ENCODE data around the gene RIC1. TPM values are rescaled to one million over a fixed set of nuclear protein-coding genes. Genes with fewer than 3 reads are reported as not detected.

RIC1 gene
- total RNA-seq, 4 donors from 2014 or later = 15.4 to 37.2 (median 27.6) TPM

DNA sequence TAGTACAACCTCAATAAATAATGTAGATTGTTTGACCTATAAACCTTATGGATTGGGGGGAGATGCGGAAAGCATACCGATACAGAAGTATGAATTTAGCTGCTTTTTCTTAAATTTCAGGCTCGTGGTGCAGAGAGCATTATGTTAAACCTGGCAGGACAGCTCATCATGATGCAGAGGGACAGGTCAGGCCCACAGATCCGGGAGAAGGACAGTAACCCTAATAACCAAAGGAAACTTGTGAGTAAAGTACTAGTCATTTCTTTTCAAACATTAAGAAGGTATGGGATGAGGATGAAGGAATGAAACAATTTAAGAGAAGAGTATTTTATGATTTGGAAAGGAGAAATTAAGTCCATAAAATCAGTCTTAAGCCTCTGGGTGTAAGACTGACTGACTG lies 133.5 kb downstream of the RIC1 start:
- 83 to 88% methylated on average over 4 of the region's 4 CpGs for WGBS, 2 donors
- DNase-seq = no peak
- intact Hi-C loops (cut with DNase I) = no loop called here
- TF ChIP-seq, protein P1, sequence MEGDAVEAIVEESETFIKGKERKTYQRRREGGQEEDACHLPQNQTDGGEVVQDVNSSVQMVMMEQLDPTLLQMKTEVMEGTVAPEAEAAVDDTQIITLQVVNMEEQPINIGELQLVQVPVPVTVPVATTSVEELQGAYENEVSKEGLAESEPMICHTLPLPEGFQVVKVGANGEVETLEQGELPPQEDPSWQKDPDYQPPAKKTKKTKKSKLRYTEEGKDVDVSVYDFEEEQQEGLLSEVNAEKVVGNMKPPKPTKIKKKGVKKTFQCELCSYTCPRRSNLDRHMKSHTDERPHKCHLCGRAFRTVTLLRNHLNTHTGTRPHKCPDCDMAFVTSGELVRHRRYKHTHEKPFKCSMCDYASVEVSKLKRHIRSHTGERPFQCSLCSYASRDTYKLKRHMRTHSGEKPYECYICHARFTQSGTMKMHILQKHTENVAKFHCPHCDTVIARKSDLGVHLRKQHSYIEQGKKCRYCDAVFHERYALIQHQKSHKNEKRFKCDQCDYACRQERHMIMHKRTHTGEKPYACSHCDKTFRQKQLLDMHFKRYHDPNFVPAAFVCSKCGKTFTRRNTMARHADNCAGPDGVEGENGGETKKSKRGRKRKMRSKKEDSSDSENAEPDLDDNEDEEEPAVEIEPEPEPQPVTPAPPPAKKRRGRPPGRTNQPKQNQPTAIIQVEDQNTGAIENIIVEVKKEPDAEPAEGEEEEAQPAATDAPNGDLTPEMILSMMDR (IDR thresholded peaks at IDR 0.05) = no peak
- no peak for TF ChIP-seq POLR2A (IDR thresholded peaks at IDR 0.05)
- no peaks in the 10 kb centered on the region for H3K27me3 ChIP-seq
- peaks cover 20 to 100% (median 25%) of the 10 kb centered on the region in 3 donors for H3K36me3 ChIP-seq
- no peaks in the 10 kb centered on the region for H3K9me3 ChIP-seq
- no peak overlapping the region for H3K27ac ChIP-seq
- H3K4me3 ChIP-seq = no peak overlapping the region
- no peaks in the 10 kb centered on the region for H3K4me1 ChIP-seq

DNA sequence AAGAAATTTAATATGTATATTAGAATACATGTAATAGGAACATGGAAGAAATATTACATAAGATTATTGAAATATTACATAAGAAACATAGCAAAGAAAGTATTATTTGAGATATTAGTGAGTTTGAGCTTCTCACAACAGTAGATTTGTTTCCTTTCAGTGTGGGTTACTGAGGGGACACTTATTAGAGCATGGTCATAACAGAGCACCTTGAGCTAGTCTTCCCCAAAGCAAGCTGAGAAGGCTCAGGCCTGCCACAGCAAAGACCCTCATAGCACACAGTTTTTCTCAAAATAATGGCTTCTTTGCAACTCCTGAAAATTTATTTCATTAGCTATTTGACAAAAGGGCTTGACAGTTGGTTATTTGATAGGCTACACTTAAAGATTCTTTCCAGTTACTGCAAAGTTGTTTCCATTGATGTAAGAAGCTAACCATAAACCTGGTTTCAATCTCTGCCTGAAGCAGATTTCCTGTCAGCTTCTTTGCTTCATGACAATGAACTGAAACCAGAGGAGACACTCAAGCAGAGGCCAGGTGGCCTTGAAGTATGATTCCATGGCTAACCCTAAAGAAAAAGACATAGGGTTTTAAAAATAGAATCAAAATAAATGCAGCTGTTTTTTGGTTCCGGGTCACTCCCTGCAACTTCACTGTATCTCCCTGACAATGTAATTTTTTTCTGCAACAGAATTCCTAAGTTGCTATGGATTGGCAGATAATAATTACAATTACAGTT lies 135.4 kb downstream of the RIC1 start:
- H3K9me3 ChIP-seq = no peaks in the 10 kb centered on the region
- TF ChIP-seq POLR2A (IDR thresholded peaks at IDR 0.05) = no peak
- TF ChIP-seq, protein P1 (IDR thresholded peaks at IDR 0.05) = no peak
- no peak for DNase-seq
- H3K4me3 ChIP-seq = no peak overlapping the region
- intact Hi-C loops (cut with DNase I) = no loop called here
- H3K4me1 ChIP-seq = no peaks in the 10 kb centered on the region
- peaks cover 20 to 100% (median 39%) of the 10 kb centered on the region in 3 donors for H3K36me3 ChIP-seq
- 71 to 72% methylated on average over 1 of the region's 1 CpG for WGBS, 2 donors
- no peaks in the 10 kb centered on the region for H3K27me3 ChIP-seq
- H3K27ac ChIP-seq = no peak overlapping the region

DNA sequence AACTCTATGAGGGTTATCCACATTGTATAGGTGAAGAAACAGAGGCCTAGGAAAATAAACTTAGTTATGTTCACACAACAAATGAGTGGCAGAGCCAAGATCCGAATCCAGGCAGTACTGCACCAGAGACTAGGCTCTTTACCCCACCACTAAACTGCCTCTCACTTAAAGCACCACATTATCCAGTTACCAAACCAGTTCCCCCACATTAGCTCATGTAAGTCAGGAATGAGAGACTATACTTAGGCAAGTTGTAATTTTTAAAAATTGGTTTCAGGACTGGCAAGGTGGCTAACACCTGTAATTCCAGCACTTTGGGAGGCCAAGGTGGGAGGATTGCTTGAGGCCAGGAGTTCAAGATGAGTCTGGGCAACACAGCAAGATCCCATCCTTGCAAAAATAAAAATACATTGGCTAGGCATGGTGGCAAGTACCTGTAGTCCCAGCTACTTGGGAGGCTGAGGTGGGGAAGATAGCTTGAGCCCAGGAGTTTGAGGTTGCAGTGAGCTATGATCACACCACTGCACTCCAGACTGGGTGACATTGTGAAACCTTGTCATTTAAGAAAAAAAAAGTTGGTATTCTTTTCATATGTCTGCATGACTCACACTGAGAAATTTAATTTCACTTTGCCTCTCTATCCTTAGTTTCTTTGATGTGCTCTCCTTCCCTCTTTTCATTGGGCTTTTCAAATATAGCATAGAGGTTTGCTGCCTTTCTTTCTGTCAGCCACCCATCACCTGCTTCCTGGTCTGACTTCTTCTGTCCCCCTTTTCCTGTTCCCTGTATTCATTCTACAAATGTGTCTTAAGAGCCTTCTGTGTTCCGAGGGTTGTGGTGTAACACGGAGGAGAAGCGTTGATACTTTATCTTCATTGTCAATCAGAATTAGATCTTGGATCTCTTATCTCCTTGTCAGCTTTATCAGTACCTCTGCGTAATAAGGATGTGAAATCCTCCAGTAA lies 139.3 kb downstream of the RIC1 start:
- TF ChIP-seq, protein P1 (IDR thresholded peaks at IDR 0.05) = no peak
- no peak for TF ChIP-seq POLR2A (IDR thresholded peaks at IDR 0.05)
- DNase-seq = no peak
- no peak overlapping the region for H3K27ac ChIP-seq
- H3K36me3 ChIP-seq = peaks cover 21 to 100% (median 47%) of the 10 kb centered on the region in 3 donors
- intact Hi-C loops (cut with DNase I) = no loop called here
- 81 to 99% methylated on average over 5 of the region's 5 CpGs for WGBS, 2 donors
- H3K4me3 ChIP-seq = no peak overlapping the region
- H3K27me3 ChIP-seq = no peaks in the 10 kb centered on the region
- no peaks in the 10 kb centered on the region for H3K9me3 ChIP-seq
- H3K4me1 ChIP-seq = no peaks in the 10 kb centered on the region

DNA sequence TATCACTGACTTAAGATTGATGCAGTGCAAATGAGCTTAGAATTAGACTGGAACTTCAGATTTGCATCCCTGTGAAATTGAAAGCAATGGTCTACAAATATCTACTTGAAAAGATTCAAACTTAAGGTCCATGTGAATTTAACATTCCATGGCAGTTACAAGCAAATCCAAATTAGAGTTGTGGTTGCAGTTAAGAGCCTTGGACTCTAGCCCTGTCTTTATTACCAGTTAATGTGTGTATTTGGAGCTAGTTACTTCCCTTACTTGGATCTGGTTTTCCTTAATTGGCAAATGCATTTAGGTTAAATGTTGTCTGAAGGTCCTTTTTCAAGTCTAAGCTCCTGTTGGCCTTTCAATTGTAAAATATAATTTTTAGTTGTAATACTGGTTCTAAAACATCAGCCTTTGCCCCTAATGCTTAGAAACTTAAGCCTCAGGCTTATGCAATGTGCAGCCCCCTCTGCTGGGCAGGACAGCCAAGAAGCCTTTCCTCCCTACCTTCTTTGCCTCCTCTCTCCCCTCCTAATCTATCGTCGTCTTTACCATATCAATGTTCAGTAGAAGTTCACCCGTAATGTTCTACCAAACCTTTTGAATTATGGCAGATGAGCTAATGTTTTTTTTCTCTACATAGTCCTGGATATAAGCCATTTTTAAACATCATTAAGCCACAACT lies 144.6 kb downstream of the RIC1 start:
- DNase-seq = no peak
- TF ChIP-seq POLR2A (IDR thresholded peaks at IDR 0.05) = no peak
- TF ChIP-seq, protein P1 (IDR thresholded peaks at IDR 0.05) = no peak
- Histone ChIP-seq H3K36me3 (peaks cover 13 to 100% (median 33%) of the 10 kb centered on the region in 3 donors), H3K27ac (no peak overlapping the region), H3K4me3 (no peak overlapping the region), H3K4me1 (no peaks in the 10 kb centered on the region), H3K27me3 (no peaks in the 10 kb centered on the region), H3K9me3 (peaks cover 0 to 10% (median 2%) of the 10 kb centered on the region in 3 donors)
- intact Hi-C loops (cut with DNase I) = no loop called here
- 87 to 91% methylated on average over 3 of the region's 3 CpGs for WGBS, 2 donors
